Thyroid gland (tissue), 4 donors: ENCODE data around the gene ANGPT4. TPM values are rescaled to one million over a fixed set of nuclear protein-coding genes. Genes with fewer than 3 reads are reported as not detected.

ENCODE experiments used
- DNase-seq, 2 donors: peaks; one replicate each; pipeline ENCODE4 v3.0.0-alpha.2; 2019
- H3K27ac ChIP-seq, 3 donors: fragments of 200-600 bp; sonication (generic); 1 replicate in 2 of 3; 2 replicates in 1 of 3; pipeline ENCODE4 v1.5.1; 2016 to 2019; ENCODE audit warnings: mild to moderate bottlenecking in 1 of 3, moderate library complexity in 1 of 3
- H3K27me3 ChIP-seq: fragments of 200-600 bp; sonication (generic); one replicate; pipeline ENCODE4 v1.5.1; 2019
- H3K36me3 ChIP-seq, 2 donors: fragments of 200-600 bp; sonication (generic); one replicate each; pipeline ENCODE4 v1.5.1; 2016 to 2019
- H3K4me1 ChIP-seq, 2 donors: fragments of 200-600 bp; sonication (generic); one replicate each; pipeline ENCODE4 v1.5.1; 2017 to 2019
- H3K4me3 ChIP-seq, 3 donors: fragments of 200-600 bp; sonication (generic); replicated peaks in 1 of 3; 1 replicate in 2 of 3; 2 replicates in 1 of 3; pipeline ENCODE4 v1.5.1; 2016; ENCODE audit warnings: mild to moderate bottlenecking in 1 of 3
- H3K9me3 ChIP-seq: fragments of 200-600 bp; sonication (generic); one replicate; pipeline ENCODE4 v1.5.1; 2017
- POLR2A ChIP-seq, 2 donors: fragments of 450-650 bp; IDR thresholded peaks; one replicate each; pipeline ENCODE4 v1.6.1; 2017; ENCODE audit warnings: antibody characterized with exemption in 2 of 2, mild to moderate bottlenecking in 2 of 2, moderate library complexity in 1 of 2
- WGBS, 2 donors: methylation state at CpG; one replicate each; pipeline ENCODE4 v1.1.5; 2017; 5-methylcytosine and 5-hydroxymethylcytosine counted together
- intact Hi-C: fragments of 100-400 bp; cut with DNase I; formaldehyde crosslinking; loops from one replicate; pipeline ENCODE4 v1.15.1; 2023
- total RNA-seq, 4 donors: library from RNA; depleted of rRNA; stranded (reverse); fragments of >200 nt; gene quantifications; one replicate each; pipeline ENCODE4 v1.2.3, GENCODE V29; 2016
- TF ChIP-seq, protein P1 (sequence below), 6 experiments: fragments of 200-600 bp in 3 of 6; fragments of 450-650 bp in 3 of 6; sonication (generic) in 3 of 6; IDR thresholded peaks; one replicate each; pipeline ENCODE4 v1.5.1; 2016 to 2019; ENCODE audit warnings: antibody characterized with exemption in 6 of 6, mild to moderate bottlenecking in 2 of 6, inconsistent platforms in 1 of 6, moderate library complexity in 1 of 6

Gene ANGPT4
- total RNA-seq, 4 donors from 2014 or later: 0.40 to 3.8 (median 3.2) TPM

DNA sequence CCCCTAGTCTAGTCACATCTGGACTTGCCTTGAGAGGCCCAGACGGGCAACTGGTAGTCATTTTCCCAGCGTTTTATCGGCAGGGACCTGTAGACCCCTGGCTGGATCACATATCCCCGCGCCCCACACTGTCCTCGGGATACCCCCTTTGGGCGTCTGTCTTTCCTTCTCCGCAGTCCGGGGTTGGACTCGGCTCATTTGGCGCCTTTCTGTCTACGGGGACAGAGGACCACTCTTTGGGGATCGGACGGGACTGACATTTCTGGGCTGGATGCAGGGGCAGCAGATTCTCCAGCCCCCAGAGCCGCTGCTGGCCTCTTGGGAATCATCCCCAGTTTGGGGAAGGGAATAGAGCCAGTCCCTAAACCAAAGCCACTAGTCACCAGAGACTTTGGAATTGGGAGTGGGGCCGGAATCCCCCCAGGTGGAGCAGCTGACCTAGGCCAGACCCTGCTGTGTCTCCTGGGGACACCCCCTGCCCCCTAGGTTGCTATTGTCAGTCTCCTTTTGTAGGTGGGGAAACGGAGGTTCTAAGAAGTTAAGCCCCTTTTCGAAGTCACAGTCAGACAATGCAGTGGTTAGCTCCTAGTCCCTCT is 81.9 kb downstream of the ANGPT4 start:
- Histone ChIP-seq H3K9me3 (no peaks in the 10 kb centered on the region), H3K27ac (peak overlapping the region in 2 of 3 donors; percentile 49 to 72), H3K27me3 (no peaks in the 10 kb centered on the region), H3K36me3 (no peaks in the 10 kb centered on the region), H3K4me1 (peaks cover 14 to 15% of the 10 kb centered on the region in 2 donors), H3K4me3 (peak overlapping the region; percentile 66 to 78 (median 76))
- WGBS, 2 donors: 11 to 24% methylated on average over 4 to 18 of the region's 18 CpGs
- TF ChIP-seq, protein P1, sequence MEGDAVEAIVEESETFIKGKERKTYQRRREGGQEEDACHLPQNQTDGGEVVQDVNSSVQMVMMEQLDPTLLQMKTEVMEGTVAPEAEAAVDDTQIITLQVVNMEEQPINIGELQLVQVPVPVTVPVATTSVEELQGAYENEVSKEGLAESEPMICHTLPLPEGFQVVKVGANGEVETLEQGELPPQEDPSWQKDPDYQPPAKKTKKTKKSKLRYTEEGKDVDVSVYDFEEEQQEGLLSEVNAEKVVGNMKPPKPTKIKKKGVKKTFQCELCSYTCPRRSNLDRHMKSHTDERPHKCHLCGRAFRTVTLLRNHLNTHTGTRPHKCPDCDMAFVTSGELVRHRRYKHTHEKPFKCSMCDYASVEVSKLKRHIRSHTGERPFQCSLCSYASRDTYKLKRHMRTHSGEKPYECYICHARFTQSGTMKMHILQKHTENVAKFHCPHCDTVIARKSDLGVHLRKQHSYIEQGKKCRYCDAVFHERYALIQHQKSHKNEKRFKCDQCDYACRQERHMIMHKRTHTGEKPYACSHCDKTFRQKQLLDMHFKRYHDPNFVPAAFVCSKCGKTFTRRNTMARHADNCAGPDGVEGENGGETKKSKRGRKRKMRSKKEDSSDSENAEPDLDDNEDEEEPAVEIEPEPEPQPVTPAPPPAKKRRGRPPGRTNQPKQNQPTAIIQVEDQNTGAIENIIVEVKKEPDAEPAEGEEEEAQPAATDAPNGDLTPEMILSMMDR (IDR thresholded peaks at IDR 0.05): no peak
- TF ChIP-seq POLR2A (IDR thresholded peaks at IDR 0.05): no peak
- DNase-seq: no peak
- intact Hi-C loops: no loop called here

DNA sequence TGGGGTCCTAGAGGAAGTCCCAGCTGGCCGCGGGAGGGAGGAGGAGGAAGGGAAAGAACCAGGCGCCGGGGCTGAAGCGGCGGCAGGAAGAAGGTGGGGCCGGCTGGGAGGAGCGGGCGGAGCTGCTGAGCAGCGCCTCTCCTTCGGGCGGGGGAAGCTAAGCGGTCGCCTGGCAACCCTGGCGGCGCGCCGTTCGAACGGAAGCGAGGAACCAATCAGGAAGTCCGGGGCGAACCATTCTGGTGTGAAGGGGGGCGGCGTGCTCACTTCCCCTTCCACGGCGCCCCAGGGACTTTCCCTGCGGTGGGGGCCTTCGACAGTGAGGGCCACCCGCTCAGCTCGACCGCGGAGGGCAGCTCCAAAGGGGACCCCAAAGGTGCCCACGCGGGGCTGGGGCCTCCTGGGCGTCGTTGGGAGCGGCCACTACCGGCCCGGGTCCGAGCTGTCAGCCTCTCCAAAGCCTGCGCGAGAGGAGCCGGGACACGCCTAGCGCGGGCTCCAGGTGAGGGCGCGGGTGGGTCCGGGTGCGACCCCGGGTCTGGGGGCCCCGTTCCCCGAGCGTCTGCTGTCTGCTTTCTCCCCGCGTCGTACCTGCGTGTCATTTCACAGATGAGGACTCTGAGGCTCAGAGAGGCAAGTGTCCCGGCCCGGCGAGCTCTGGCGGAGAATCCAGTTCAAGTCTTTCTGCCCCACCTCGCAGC is 82.5 kb downstream of the ANGPT4 start, which contains the start of gene FAM110A:
TSS of gene FAM110A (plus strand) at position 266 of the 701 bp plus-strand sequence. CDS start 11,090 bp downstream, outside the sequence.
- peak in 1 of 2 donors; percentile 46 for TF ChIP-seq POLR2A (IDR thresholded peaks at IDR 0.05)
- TF ChIP-seq, protein P1 (IDR thresholded peaks at IDR 0.05): no peak
- Histone ChIP-seq H3K36me3 (no peaks in the 10 kb centered on the region), H3K9me3 (no peaks in the 10 kb centered on the region), H3K27ac (peak within 1 kb of the TSS; percentile 66 to 74 (median 72)), H3K4me3 (peak within 1 kb of the TSS; percentile 66 to 78 (median 76)), H3K4me1 (peaks cover 14 to 15% of the 10 kb centered on the region in 2 donors), H3K27me3 (no peaks in the 10 kb centered on the region)
- peak; percentile 97 to 98 for DNase-seq
- intact Hi-C loops: no loop called here
- WGBS, 2 donors: 0 to 2% methylated on average over 21 to 23 of the region's 64 CpGs

DNA sequence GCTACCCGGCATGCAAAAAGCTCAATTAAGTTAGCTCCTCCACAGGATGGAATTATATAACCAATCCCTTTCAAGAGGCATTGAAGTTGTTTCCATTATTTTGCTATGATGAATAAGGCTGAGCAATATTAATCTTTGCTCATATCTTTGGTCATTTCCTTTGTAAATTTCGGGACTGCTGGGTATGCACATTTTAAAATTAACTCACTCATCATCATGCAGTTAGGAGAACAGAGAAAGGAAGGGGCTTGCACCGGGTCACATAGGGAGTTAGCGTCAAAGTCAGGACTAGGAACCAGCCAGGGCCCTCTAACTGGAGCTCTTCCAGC is 83.0 kb downstream of the ANGPT4 start:
- 8 to 9% methylated on average over 4 of the region's 4 CpGs for WGBS, 2 donors
- no peaks in the 10 kb centered on the region for H3K9me3 ChIP-seq
- intact Hi-C loops: no loop called here
- H3K27me3 ChIP-seq: no peaks in the 10 kb centered on the region
- peaks cover 14 to 15% of the 10 kb centered on the region in 2 donors for H3K4me1 ChIP-seq
- H3K36me3 ChIP-seq: no peaks in the 10 kb centered on the region
- no peak for TF ChIP-seq POLR2A (IDR thresholded peaks at IDR 0.05)
- TF ChIP-seq, protein P1 (IDR thresholded peaks at IDR 0.05): no peak
- no peak for DNase-seq
- peak overlapping the region in 1 of 3 donors; percentile 66 for H3K4me3 ChIP-seq
- peak overlapping the region in 1 of 3 donors; percentile 66 for H3K27ac ChIP-seq

DNA sequence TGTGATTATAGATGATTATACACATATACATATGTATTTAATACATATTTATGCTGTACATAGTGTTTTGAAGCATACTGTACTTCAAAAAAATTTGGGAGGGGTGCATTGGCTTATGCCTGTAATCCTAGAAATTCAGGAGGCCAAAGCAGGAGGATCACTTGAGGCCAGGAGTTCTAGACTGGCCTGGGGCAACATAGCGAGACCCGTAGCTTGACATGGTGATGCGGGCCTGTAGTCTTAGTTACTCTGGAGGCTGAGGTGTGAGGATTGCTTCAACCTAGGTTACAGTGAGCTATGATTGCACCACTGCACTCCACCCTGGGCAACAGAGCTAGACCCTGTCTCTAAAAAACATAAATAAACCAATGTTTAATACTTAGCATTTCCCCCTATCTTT is 84.2 kb downstream of the ANGPT4 start:
- no peaks in the 10 kb centered on the region for H3K27me3 ChIP-seq
- H3K4me1 ChIP-seq: peaks cover 14 to 15% of the 10 kb centered on the region in 2 donors
- WGBS, 2 donors: 96 to 97% methylated on average over 3 of the region's 3 CpGs
- H3K27ac ChIP-seq: no peak overlapping the region
- TF ChIP-seq, protein P1 (IDR thresholded peaks at IDR 0.05): no peak
- TF ChIP-seq POLR2A (IDR thresholded peaks at IDR 0.05): no peak
- DNase-seq: no peak
- intact Hi-C loops: no loop called here
- H3K9me3 ChIP-seq: no peaks in the 10 kb centered on the region
- no peaks in the 10 kb centered on the region for H3K36me3 ChIP-seq
- no peak overlapping the region for H3K4me3 ChIP-seq

DNA sequence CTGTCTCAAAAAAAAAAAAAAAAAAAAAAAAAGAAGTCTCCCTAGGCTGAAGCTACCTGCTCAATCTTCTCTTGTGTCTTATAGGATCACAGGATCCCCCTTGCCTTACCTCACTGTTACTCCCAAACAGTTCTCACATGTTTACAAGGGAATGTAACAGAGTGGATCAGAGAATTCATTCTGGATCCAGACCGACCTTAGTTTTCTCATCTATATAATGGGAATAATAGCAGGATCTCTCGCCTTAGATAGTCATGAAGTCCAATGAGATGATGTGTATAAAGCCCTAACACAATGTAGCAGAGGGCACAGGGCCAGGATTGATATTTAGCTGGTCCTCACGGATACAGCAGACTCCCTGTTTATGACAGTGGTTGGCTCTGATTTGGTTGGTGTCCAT is 84.9 kb downstream of the ANGPT4 start:
- TF ChIP-seq, protein P1 (IDR thresholded peaks at IDR 0.05): no peak
- TF ChIP-seq POLR2A (IDR thresholded peaks at IDR 0.05): no peak
- Histone ChIP-seq H3K9me3 (no peaks in the 10 kb centered on the region), H3K4me3 (no peak overlapping the region), H3K27me3 (no peaks in the 10 kb centered on the region), H3K4me1 (peaks cover 14 to 15% of the 10 kb centered on the region in 2 donors), H3K36me3 (no peaks in the 10 kb centered on the region), H3K27ac (no peak overlapping the region)
- DNase-seq: no peak
- intact Hi-C loops: no loop called here
- 92 to 93% methylated on average over 3 of the region's 3 CpGs for WGBS, 2 donors
